Psoas muscle (tissue), 8 donors: ENCODE results near the gene MAJIN. TPM values are rescaled to one million over a fixed set of nuclear protein-coding genes. Genes with fewer than 3 reads are reported as not detected.
A peak's percentile ranks its signal among the peaks of the same experiment; 100 is the strongest.

Experiments used
- ATAC-seq, 4 donors: fragments of 200-7000 bp; cut with Tn5 transposase; one replicate each; pipeline ENCODE4 v1.9.1; 2020; ENCODE audit warnings: moderate library complexity in 3 of 4, mild to moderate bottlenecking in 2 of 4
- DNase-seq, 2 donors: peaks; one replicate each; pipeline ENCODE4 v3.0.0-alpha.2; 2020
- H3K27ac ChIP-seq: fragments of 200-600 bp; one replicate; pipeline ENCODE4 v1.8.0; 2022
- H3K27me3 ChIP-seq, 3 donors: fragments of 200-600 bp in 1 of 3; one replicate each; pipeline versions ENCODE4 v1.6.1 to v1.8.0; 2013 to 2022; ENCODE audit warnings: low read length in 2 of 3, mild to moderate bottlenecking in 2 of 3, moderate library complexity in 1 of 3; ENCODE audit not compliant: insufficient read depth in 3 of 3
- H3K36me3 ChIP-seq, 2 donors: fragments of 200-600 bp in 1 of 2; one replicate each; pipeline versions ENCODE4 v1.6.1 to v1.8.0; 2013 to 2022; ENCODE audit warnings: low read depth in 1 of 2, mild to moderate bottlenecking in 1 of 2, moderate library complexity in 1 of 2; ENCODE audit not compliant: insufficient read depth in 1 of 2
- H3K4me1 ChIP-seq: fragments of 200-600 bp; one replicate; pipeline ENCODE4 v1.8.0; 2022
- H3K4me3 ChIP-seq: fragments of 200-600 bp; one replicate; pipeline ENCODE4 v1.8.0; 2022; ENCODE audit warnings: mild to moderate bottlenecking
- H3K9me3 ChIP-seq: fragments of 200-600 bp; one replicate; pipeline ENCODE4 v1.8.0; 2022
- WGBS, 3 donors: extraction: QIAGEN DNeasy Blood & Tissue Kit; methylation state at CpG; one replicate each; pipeline versions ENCODE4 v1.1.6 to v1.1.7; 2013; 5-methylcytosine and 5-hydroxymethylcytosine counted together
- intact Hi-C, 2 donors: fragments of 100-400 bp; cut with DNase I; formaldehyde crosslinking; loops; one replicate each; pipeline versions ENCODE4 v1.11.0 to v1.14.2; 2022
- polyA plus RNA-seq, 3 donors: library from polyadenylated mRNA; stranded (reverse); fragments of 200-250 nt; gene quantifications; one replicate each; pipeline ENCODE4 v1.2.3, GENCODE V29; 2013
- total RNA-seq, 4 donors: library from RNA; stranded (reverse); fragmentation: NEBNext Ultra II Directional in 2 of 4; extraction: Animal tissue kit (Norgen Biotek cat#: 25700) in 2 of 4; gene quantifications; one replicate each; pipeline versions ENCODE4 v1.2.1 to v1.2.4, GENCODE V29; 2021 to 2023
- TF ChIP-seq, protein P1 (sequence below): fragments of 200-600 bp; IDR thresholded peaks from one replicate; pipeline ENCODE4 v1.8.0; 2022; ENCODE audit warnings: antibody characterized with exemption
- donor health status: healthy with polysubstance abuse.
- donor health status: DM: no; HTN: no; CAD: no; lungs with moderate emphysema.
- donor health status: Bipolar disorder and iron deficiency.
- donor health status: healthy.
- donor health status: DM: yes; HTN: yes; CAD: no.
- donor health status: DM: no; HTN: no; CAD: no.
- donor health status: DM: no; HTN: no; CAD: no.
- donor health status: DM: yes; HTN: yes; CAD: no.

MAJIN gene
- total and polyA plus RNA-seq, 7 donors = not detected

DNA sequence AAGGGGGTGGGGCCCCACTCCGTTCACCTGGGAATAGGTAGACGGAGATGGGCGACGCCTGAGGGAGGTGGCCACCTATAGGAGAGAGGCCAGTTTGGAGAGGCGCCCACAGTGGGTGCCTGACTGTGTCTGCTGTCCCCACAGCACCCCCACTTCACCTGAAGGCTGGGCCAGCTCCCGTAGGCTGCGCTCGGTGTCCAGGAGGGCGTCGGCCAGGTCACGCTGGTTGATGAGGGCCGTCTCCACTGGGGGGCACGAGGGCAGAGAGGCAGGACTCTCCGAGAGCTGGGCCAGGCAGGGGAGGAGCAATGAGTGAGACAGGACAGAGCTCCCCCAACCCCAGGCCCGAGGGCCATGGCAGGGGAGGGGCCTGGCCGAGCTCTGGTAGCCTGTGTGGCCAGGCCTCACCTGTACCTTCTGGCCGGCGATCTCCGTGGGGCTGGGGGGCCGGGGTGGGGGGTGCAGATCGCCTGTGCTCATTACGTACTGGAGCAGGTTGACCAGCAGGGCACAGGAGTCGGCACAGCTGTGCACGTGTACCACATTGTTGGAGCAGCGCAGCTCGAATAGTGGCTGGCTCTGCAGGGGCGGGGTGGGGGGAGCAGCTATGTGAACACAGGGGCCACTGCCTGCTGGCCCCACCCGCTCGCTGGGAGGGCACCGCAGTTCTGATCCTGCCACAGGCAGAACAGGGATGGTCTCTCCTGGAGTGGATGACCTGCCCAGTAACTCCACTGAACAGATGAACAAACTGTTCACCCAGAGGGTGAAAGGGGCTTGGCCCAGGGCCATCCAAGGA lies 69.6 kb downstream of the MAJIN start:
- no peaks in the 10 kb centered on the region for H3K9me3 ChIP-seq
- H3K27ac ChIP-seq = no peak overlapping the region
- H3K36me3 ChIP-seq = peaks cover 7 to 98% of the 10 kb centered on the region in 2 donors
- peak in 1 of 4 donors; percentile 3 for ATAC-seq
- no peak overlapping the region for H3K4me3 ChIP-seq
- no peak for DNase-seq
- no peaks in the 10 kb centered on the region for H3K27me3 ChIP-seq
- TF ChIP-seq, protein P1, sequence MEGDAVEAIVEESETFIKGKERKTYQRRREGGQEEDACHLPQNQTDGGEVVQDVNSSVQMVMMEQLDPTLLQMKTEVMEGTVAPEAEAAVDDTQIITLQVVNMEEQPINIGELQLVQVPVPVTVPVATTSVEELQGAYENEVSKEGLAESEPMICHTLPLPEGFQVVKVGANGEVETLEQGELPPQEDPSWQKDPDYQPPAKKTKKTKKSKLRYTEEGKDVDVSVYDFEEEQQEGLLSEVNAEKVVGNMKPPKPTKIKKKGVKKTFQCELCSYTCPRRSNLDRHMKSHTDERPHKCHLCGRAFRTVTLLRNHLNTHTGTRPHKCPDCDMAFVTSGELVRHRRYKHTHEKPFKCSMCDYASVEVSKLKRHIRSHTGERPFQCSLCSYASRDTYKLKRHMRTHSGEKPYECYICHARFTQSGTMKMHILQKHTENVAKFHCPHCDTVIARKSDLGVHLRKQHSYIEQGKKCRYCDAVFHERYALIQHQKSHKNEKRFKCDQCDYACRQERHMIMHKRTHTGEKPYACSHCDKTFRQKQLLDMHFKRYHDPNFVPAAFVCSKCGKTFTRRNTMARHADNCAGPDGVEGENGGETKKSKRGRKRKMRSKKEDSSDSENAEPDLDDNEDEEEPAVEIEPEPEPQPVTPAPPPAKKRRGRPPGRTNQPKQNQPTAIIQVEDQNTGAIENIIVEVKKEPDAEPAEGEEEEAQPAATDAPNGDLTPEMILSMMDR = no peak
- WGBS, 3 donors = 87 to 89% (median 87%) methylated on average over 26 to 30 of the region's 30 CpGs
- H3K4me1 ChIP-seq = no peaks in the 10 kb centered on the region
- intact Hi-C loops = no loop called here

DNA sequence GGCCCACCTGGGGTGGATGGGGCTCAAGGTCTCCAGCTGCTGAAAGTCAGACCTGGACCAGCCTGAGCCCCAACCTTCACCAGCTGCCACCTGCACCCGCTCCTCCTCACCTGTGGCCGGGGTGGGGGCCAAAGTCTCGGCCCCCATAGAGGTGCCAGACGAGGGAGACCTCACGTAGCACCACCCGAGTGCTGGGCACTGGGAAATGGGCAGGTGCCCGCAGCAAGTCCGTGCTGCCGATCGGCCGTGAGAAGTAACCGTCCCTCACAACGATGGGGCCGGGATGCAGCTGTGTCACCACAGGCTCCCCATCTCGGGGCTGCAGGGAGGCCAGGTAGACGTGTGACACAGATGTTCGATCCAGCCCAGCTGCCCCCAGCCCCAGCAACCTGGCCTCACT lies 71.1 kb downstream of the MAJIN start:
- Histone ChIP-seq H3K4me3 (no peak overlapping the region), H3K9me3 (no peaks in the 10 kb centered on the region), H3K27ac (no peak overlapping the region), H3K27me3 (no peaks in the 10 kb centered on the region), H3K36me3 (peaks cover 3 to 97% of the 10 kb centered on the region in 2 donors), H3K4me1 (no peaks in the 10 kb centered on the region)
- TF ChIP-seq, protein P1 = no peak
- DNase-seq (no peak), ATAC-seq (no peak)
- 89 to 93% (median 93%) methylated on average over 16 to 17 of the region's 17 CpGs for WGBS, 3 donors
- intact Hi-C loops = no loop called here

DNA sequence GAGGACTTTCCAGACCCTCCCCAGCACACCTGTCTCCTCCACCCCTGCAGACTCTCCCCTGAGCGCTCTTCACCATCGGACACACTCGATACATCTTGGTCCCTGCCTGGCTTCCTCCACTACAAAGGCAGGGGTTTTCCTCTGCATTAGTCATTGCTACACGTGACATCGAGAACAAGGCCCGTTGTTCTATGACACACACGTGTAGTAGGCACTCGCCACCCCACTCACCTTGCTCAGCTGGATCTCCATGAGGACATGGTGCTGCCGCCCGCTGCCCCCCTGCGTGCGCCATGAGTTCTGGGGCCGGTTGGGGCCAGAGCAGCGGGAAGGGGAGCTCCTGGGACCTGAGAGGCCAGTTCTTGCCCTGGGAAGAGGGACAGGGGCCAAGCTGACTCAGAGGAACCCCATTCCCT lies 71.6 kb downstream of the MAJIN start:
- peaks cover 3 to 92% of the 10 kb centered on the region in 2 donors for H3K36me3 ChIP-seq
- H3K9me3 ChIP-seq = no peaks in the 10 kb centered on the region
- intact Hi-C loops = no loop called here

DNA sequence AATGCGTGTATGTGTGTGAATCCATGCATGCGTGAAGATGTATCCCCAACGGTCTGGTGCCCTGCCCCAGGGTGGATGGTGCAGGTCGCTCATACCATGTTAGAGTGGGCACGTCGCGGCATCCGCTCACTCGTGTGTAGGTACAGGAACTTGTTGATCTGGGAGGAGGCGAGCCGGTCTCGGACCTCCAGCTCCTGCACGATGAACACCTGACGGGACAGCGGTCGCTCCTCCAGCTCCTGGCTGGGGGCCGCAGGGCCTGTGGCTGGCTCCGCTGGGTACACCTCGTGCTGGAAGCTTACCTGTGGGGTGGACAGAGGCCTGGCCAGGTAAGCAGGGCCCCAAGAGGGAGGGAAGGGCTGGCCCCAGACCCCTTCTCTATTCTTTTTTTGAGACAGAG lies 73.4 kb downstream of the MAJIN start:
- DNase-seq = no peak
- H3K36me3 ChIP-seq = peaks cover under 1 to 82% of the 10 kb centered on the region in 2 donors
- intact Hi-C loops = no loop called here

More for the DNA sequence above, 71.6 kb downstream of the MAJIN start:
- ATAC-seq (no peak), DNase-seq (no peak)
- WGBS, 3 donors = 79 to 91% (median 82%) methylated on average over 14 of the region's 14 CpGs
- H3K27ac ChIP-seq = no peak overlapping the region
- TF ChIP-seq, protein P1 = no peak
- H3K4me1 ChIP-seq = no peaks in the 10 kb centered on the region
- H3K4me3 ChIP-seq = no peak overlapping the region
- no peaks in the 10 kb centered on the region for H3K27me3 ChIP-seq

More for the DNA sequence above, 73.4 kb downstream of the MAJIN start:
- Histone ChIP-seq H3K27ac (no peak overlapping the region), H3K4me1 (no peaks in the 10 kb centered on the region), H3K27me3 (no peaks in the 10 kb centered on the region), H3K9me3 (no peaks in the 10 kb centered on the region), H3K4me3 (no peak overlapping the region)
- TF ChIP-seq, protein P1 = no peak
- 94 to 97% (median 95%) methylated on average over 19 of the region's 19 CpGs for WGBS, 3 donors
- no peak for ATAC-seq
